ENCODE results near the gene PRKCH.

Gene PRKCH

GRCh38 chr14:61451491-61451890 lies 130.1 kb downstream of the PRKCH start (continued):
- no peak for TF ChIP-seq ZNF521 (tag by site-specific recombination; IDR thresholded peaks at IDR 0.05)
- no peak for TF ChIP-seq ZNF704 (tag by site-specific recombination; IDR thresholded peaks at IDR 0.05)
- TF ChIP-seq ZFP37 (tag by site-specific recombination; IDR thresholded peaks at IDR 0.05): no peak
- no peak for TF ChIP-seq EGR2 (tag by site-specific recombination; IDR thresholded peaks at IDR 0.05; ENCODE audit: low read depth)
- TF ChIP-seq CTCF (tag by site-specific recombination; IDR thresholded peaks at IDR 0.05): no peak
- TF ChIP-seq ZBTB20 (tag by site-specific recombination; IDR thresholded peaks at IDR 0.05): no peak
- no peak for TF ChIP-seq SCRT1 (tag by site-specific recombination; IDR thresholded peaks at IDR 0.05; ENCODE audit: borderline replicate concordance)

- TF ChIP-seq ZNF140 (tag by site-specific recombination; IDR thresholded peaks at IDR 0.05) (no peak), ZBTB21 (tag by site-specific recombination; IDR thresholded peaks at IDR 0.05) (no peak), ZNF76 (tag by site-specific recombination; IDR thresholded peaks at IDR 0.05; ENCODE audit: borderline replicate concordance, low read depth) (no peak), ZBTB10 (tag by site-specific recombination; IDR thresholded peaks at IDR 0.05) (no peak), ZNF610 (tag by site-specific recombination; IDR thresholded peaks at IDR 0.05; ENCODE audit: borderline replicate concordance) (no peak), ZNF19 (tag by site-specific recombination; IDR thresholded peaks at IDR 0.05; ENCODE audit: low read depth) (no peak), ZNF169 (tag by site-specific recombination; IDR thresholded peaks at IDR 0.05) (no peak), ZNF585B (tag by site-specific recombination; IDR thresholded peaks at IDR 0.05) (no peak), ZNF513 (tag by site-specific recombination; IDR thresholded peaks at IDR 0.05) (no peak), ZNF521 (tag by site-specific recombination; IDR thresholded peaks at IDR 0.05) (no peak), ZNF549 (tag by site-specific recombination; IDR thresholded peaks at IDR 0.05) (no peak), SCRT1 (tag by site-specific recombination; IDR thresholded peaks at IDR 0.05; ENCODE audit: borderline replicate concordance) (no peak), ZXDB (tag by site-specific recombination; IDR thresholded peaks at IDR 0.05) (no peak), KLF8 (tag by site-specific recombination; IDR thresholded peaks at IDR 0.05) (no peak)
- POLR2A ChIA-PET: no interaction called here
- CTCF ChIA-PET: interaction anchor here (0.6 to 1.9 kb wide), 5 partner anchors 9 to 600 kb away, joined by 3 to 8 read pairs (median 4); no protein-coding TSS in a partner anchor
- no peak overlapping the region for H3K4me3 ChIP-seq (ENCODE audit: low read depth, low read length)
- H3K4me1 ChIP-seq (ENCODE audit: control insufficient read depth, insufficient read depth, low read length): no peaks in the 10 kb centered on the region
- no peak overlapping the region for H3K27ac ChIP-seq (ENCODE audit: extremely low read depth, low read depth, low read length)
- peaks cover 0 to 4% of the 10 kb centered on the region in 2 experiments; a peak in 1 of 3 replicates for H3K36me3 ChIP-seq (ENCODE audit: control insufficient read depth in 2 of 2, insufficient read depth in 1 of 2, low read length in 2 of 2)
- no peaks in the 10 kb centered on the region for H3K9me3 ChIP-seq (ENCODE audit: control insufficient read depth, insufficient read depth, low read depth, low read length)
Observed at GRCh38 chr14:61451891-61452400, 130.6 kb downstream of the PRKCH start.
